ENCODE data around the gene ANKRD7.

GRCh38 chr7:118245267-118246040, 20.9 kb downstream of the ANKRD7 start:
- TF ChIP-seq POLR2A (IDR thresholded peaks at IDR 0.05): no peak
- no peak for TF ChIP-seq CTCF (IDR thresholded peaks at IDR 0.05)
